ENCODE measurements around the gene EFNA3.

Gene EFNA3

DNA sequence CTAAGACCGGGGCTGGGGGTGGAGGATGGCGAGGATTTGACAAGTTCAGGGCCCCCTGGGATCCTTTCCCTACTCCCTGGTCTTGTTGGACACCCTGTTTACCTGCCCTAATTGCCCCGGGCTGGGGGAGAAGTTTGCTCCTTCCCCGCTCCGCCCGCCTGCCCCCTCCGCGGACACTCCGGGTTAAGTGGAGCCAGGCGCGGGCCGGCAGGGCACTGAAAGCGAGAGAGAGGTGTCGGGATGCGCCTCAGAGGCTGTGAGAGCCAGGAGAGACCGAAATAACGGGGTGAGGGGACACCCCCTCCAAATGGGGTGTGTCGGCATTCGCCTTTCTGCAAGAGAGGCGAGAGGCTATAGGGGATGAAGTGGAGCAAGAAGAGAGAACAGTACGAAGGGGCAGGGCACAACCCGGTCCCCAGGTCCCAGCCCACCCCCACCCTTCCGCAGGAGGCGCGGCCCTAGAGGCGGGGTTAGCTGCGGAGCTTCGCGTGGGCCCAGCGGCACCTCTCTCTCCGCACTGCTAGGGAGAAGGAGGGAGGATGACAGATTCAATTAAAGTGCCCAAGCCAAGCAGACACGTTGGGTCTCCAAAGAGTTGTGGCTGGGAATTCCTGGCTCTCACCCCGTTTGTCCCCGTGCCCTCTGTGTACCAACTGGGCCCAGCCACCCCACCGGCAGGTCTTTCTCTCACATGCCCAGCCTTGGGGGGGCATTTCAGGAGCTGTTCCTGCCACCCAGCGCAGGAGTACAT lies 3.8 kb downstream of the EFNA3 start:
- Histone ChIP-seq H3K27ac (no peak overlapping the region), H3K36me3 (replicated peaks) (no peaks in the 10 kb centered on the region), H3K4me3 (ENCODE audit: low read depth, low read length) (no peak overlapping the region), H3K27me3 (replicated peaks) (peaks cover 44% of the 10 kb centered on the region)
- DNase-seq = no peak
- TF ChIP-seq, protein P1, sequence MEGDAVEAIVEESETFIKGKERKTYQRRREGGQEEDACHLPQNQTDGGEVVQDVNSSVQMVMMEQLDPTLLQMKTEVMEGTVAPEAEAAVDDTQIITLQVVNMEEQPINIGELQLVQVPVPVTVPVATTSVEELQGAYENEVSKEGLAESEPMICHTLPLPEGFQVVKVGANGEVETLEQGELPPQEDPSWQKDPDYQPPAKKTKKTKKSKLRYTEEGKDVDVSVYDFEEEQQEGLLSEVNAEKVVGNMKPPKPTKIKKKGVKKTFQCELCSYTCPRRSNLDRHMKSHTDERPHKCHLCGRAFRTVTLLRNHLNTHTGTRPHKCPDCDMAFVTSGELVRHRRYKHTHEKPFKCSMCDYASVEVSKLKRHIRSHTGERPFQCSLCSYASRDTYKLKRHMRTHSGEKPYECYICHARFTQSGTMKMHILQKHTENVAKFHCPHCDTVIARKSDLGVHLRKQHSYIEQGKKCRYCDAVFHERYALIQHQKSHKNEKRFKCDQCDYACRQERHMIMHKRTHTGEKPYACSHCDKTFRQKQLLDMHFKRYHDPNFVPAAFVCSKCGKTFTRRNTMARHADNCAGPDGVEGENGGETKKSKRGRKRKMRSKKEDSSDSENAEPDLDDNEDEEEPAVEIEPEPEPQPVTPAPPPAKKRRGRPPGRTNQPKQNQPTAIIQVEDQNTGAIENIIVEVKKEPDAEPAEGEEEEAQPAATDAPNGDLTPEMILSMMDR (IDR thresholded peaks at IDR 0.05; ENCODE audit: low read depth, low read length, missing control alignments) = no peak
- in situ Hi-C loops (cut with HindIII; ENCODE audit: low pct_ligation_motif_present, low sequenced_read_pairs) = no loop called here

DNA sequence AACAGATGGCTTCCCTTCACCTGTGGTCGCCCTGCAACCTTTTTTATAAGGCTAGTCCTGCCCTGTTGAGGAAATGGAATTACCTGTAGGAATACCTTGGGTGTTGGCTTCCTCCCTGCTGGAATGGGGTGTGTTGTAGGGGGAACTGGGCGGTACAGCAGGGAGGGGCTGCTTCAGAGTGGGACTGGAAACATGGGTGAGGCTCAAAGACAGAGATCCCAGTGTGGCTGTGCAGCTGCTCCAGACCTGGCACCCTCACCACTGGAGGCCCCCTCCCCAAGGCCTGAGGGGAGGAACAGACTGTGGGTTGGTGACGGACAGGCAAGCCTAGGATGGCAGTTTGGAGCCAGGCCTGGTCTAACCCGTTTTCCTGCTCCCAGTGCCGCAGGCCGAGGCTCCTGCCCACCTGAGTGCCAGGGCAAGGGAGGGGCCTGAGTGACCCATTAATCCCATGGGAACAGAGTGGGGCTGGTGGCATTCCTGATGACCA lies 4.5 kb downstream of the EFNA3 start:
- Histone ChIP-seq H3K27ac (no peak overlapping the region), H3K36me3 (replicated peaks) (no peaks in the 10 kb centered on the region), H3K27me3 (replicated peaks) (peaks cover 44% of the 10 kb centered on the region), H3K4me3 (ENCODE audit: low read depth, low read length) (no peak overlapping the region)
- TF ChIP-seq, protein P1 (IDR thresholded peaks at IDR 0.05; ENCODE audit: low read depth, low read length, missing control alignments) = no peak
- in situ Hi-C loops (cut with HindIII; ENCODE audit: low pct_ligation_motif_present, low sequenced_read_pairs) = no loop called here
- DNase-seq = no peak

DNA sequence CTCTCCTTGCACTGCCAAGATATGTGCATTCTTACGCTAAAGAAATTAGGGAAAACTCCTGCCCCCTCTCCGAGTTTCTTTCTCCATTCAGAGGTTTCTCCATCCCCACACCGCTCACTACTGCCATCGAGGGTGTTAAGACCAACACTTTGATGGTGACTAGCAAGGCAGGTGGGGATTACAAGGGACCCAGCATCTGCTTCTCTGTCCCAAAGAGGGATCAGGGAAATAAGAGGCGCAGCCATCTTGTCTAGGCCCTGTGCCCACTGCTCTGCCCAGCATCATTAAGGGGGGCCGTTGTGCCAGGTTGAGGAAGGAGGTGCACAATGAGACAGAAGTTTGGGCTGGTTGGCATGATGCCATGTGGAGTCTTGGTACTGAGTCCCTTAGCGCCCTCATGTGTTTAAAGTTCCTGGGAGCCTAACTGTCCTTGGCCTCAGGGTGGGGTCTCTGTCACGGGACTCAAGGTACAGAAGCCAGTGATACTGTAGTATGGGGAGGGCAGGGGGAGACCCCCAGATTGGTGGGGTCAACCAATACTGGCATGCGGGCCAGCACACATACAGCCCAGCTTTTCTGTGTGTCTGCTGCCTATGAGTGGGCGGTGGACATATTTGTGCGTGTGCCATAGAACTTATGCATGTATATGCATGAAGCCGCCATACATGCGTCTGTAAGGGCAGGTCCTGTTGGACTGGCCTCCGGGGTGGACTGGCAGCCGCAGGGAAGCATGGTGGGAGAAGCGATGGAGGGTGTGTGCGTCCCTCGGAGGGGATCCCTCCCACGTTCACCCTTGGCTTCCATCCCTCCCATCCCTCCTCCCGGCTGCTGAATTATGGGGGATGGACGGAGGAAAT lies 5.5 kb downstream of the EFNA3 start:
- DNase-seq = peak; percentile 18
- in situ Hi-C loops (cut with HindIII; ENCODE audit: low pct_ligation_motif_present, low sequenced_read_pairs) = no loop called here
- H3K4me3 ChIP-seq (ENCODE audit: low read depth, low read length) = peak overlapping the region; percentile 76
- no peaks in the 10 kb centered on the region for H3K36me3 ChIP-seq (replicated peaks)
- no peak overlapping the region for H3K27ac ChIP-seq
- H3K27me3 ChIP-seq (replicated peaks) = peaks cover 42% of the 10 kb centered on the region
- TF ChIP-seq, protein P1 (IDR thresholded peaks at IDR 0.05; ENCODE audit: low read depth, low read length, missing control alignments) = peak; percentile 40

DNA sequence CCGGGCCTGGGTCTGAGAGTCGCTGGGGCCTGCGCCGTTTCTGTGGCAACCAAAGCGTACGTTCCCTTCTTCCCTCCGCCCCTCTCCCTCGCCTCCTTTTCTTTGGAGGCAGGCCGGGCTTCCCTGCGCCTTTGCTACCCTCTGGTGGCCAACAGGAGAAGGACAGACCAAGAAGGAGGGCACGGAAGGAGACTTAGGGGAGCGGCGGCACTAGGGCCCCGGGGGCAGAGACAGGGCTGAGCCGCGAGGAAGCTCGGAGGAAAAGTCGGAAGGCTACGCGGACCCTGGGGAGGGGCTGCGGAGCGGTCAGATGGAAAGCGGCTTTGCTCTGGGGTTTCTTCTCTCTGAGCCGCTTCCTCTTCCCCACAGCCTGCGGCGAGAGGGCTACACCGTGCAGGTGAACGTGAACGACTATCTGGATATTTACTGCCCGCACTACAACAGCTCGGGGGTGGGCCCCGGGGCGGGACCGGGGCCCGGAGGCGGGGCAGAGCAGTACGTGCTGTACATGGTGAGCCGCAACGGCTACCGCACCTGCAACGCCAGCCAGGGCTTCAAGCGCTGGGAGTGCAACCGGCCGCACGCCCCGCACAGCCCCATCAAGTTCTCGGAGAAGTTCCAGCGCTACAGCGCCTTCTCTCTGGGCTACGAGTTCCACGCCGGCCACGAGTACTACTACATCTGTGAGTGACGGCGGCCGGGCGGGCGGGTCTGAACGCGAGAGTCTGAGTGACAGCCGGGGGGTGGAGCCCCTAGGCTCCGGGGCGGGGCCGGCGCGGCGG lies 6.3 kb downstream of the EFNA3 start:
- Histone ChIP-seq H3K27ac (peak overlapping the region; percentile 5), H3K4me3 (ENCODE audit: low read depth, low read length) (peak overlapping the region; percentile 76), H3K36me3 (replicated peaks) (no peaks in the 10 kb centered on the region), H3K27me3 (replicated peaks) (peaks cover 34% of the 10 kb centered on the region)
- DNase-seq = peak; percentile 88
- TF ChIP-seq, protein P1 (IDR thresholded peaks at IDR 0.05; ENCODE audit: low read depth, low read length, missing control alignments) = peak; percentile 96
- in situ Hi-C loops (cut with HindIII; ENCODE audit: low pct_ligation_motif_present, low sequenced_read_pairs) = no loop called here

DNA sequence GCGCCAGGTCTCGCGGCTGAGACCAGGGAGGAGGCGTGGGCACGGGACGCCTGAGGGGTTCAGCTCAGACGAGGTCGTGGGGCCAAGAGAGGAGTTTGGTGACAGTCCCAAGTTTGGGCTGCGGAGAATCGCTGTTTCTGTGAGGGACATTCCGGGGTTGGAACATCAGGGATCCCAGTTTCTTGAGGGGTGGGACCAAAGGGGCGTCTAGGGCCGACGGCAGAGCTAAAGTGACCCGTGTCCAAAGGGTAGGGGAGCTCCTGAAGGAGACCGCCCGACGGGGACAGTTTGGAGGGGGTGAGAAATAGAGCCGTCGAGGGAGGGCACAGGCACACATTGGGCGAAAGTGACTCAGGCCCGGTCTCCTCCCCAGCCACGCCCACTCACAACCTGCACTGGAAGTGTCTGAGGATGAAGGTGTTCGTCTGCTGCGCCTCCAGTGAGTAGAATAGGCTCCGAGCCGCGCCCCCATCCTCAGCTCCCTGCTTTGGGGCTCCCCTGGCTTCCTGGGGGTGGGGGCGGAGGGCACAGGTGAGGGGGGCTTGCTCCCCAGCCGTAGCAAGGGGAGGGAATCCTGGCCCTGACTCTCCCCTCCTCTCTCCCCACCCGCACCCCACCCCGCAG lies 7.0 kb downstream of the EFNA3 start:
- in situ Hi-C loops (cut with HindIII; ENCODE audit: low pct_ligation_motif_present, low sequenced_read_pairs) = no loop called here

More for the DNA sequence above, 7.0 kb downstream of the EFNA3 start:
- Histone ChIP-seq H3K4me3 (ENCODE audit: low read depth, low read length) (peak overlapping the region; percentile 76), H3K36me3 (replicated peaks) (no peaks in the 10 kb centered on the region), H3K27ac (no peak overlapping the region), H3K27me3 (replicated peaks) (peaks cover 27% of the 10 kb centered on the region)
- TF ChIP-seq, protein P1 (IDR thresholded peaks at IDR 0.05; ENCODE audit: low read depth, low read length, missing control alignments) = no peak
- DNase-seq = peak; percentile 22

All from brain microvascular endothelial cell (primary cell).